SU-DHL-6 (cell line): ENCODE data around the gene FSIP1.

ENCODE experiments used
- EZH2phosphoT487 ChIP-seq: fragments of 200-600 bp; sonication (generic), shearing (Covaris generic); conservative IDR thresholded peaks from 2 replicates; pipeline ENCODE4 v1.6.1; 2018; ENCODE audit warnings: mild to moderate bottlenecking, antibody characterized with exemption, low read length, moderate library complexity, mixed read lengths
- TF ChIP-seq, protein P1 (sequence below): fragments of 200-600 bp; sonication (generic); IDR thresholded peaks from one replicate; pipeline ENCODE4 v1.5.1; 2017; ENCODE audit warnings: antibody characterized with exemption, mild to moderate bottlenecking, low read length, moderate library complexity; ENCODE audit not compliant: insufficient read depth, poor library complexity, severe bottlenecking

DNA sequence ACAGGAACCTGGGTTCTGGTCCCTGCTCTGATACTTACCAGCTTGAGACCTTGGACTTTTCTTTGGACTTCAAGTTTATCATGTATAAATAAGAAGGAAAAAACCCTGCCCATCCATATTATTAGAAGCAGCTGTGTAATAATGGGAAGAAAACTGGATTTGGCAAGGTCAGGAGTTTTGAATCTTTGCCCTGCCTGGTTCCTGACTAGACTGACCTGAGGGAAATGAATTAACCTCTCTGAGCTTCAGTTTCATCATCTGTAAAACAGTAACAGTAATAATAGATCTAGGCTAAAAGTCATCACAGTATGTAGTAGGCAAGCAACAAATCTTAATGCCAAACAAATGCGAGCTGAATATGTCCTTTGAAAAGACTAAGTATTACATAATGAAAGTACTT lies 68.8 kb downstream of the FSIP1 start:
- TF ChIP-seq, protein P1, sequence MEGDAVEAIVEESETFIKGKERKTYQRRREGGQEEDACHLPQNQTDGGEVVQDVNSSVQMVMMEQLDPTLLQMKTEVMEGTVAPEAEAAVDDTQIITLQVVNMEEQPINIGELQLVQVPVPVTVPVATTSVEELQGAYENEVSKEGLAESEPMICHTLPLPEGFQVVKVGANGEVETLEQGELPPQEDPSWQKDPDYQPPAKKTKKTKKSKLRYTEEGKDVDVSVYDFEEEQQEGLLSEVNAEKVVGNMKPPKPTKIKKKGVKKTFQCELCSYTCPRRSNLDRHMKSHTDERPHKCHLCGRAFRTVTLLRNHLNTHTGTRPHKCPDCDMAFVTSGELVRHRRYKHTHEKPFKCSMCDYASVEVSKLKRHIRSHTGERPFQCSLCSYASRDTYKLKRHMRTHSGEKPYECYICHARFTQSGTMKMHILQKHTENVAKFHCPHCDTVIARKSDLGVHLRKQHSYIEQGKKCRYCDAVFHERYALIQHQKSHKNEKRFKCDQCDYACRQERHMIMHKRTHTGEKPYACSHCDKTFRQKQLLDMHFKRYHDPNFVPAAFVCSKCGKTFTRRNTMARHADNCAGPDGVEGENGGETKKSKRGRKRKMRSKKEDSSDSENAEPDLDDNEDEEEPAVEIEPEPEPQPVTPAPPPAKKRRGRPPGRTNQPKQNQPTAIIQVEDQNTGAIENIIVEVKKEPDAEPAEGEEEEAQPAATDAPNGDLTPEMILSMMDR = no peak
- no peak for TF ChIP-seq EZH2phosphoT487
